Smooth muscle cell (in vitro differentiated cells): ENCODE measurements around the gene SCN9A. TPM values are rescaled to one million over a fixed set of nuclear protein-coding genes. Genes with fewer than 3 reads are reported as not detected.

Experiments
- DNase-seq: peaks from one replicate; lab custom pipeline; 2025; ENCODE audit not compliant: unreplicated experiment; lab: John Stamatoyannopoulos, UW
- H2AFZ ChIP-seq: fragments of 200-600 bp; sonication (generic); 2 replicates; pipeline ENCODE4 v1.6.0; 2016; ENCODE audit warnings: antibody characterized with exemption, low read depth, mild to moderate bottlenecking
- H3F3A ChIP-seq: fragments of 200-600 bp; sonication (generic); 2 replicates; pipeline ENCODE4 v1.6.0; 2017; ENCODE audit warnings: antibody characterized with exemption, low read depth
- H3K27ac ChIP-seq: fragments of 200-600 bp; sonication (generic); 2 replicates; pipeline ENCODE4 v1.5.1; 2016; ENCODE audit warnings: low read depth, mild to moderate bottlenecking
- H3K27me3 ChIP-seq: fragments of 200-600 bp; sonication (generic); 2 replicates; pipeline ENCODE4 v1.6.1; 2016; ENCODE audit warnings: low read depth, mild to moderate bottlenecking
- H3K36me3 ChIP-seq: fragments of 200-600 bp; sonication (generic); 2 replicates; pipeline ENCODE4 v1.5.1; 2016; ENCODE audit warnings: low read depth
- H3K4me1 ChIP-seq: fragments of 200-600 bp; sonication (generic); 2 replicates; pipeline ENCODE4 v1.5.1; 2016; ENCODE audit warnings: low read depth
- H3K4me2 ChIP-seq: fragments of 200-600 bp; sonication (generic); 2 replicates; pipeline ENCODE4 v1.6.0; 2016; ENCODE audit warnings: mild to moderate bottlenecking
- H3K4me3 ChIP-seq: fragments of 200-600 bp; sonication (generic); 2 replicates; pipeline ENCODE4 v1.5.1; 2016; ENCODE audit warnings: mild to moderate bottlenecking
- H3K79me2 ChIP-seq: fragments of 200-600 bp; sonication (generic); 2 replicates; pipeline ENCODE4 v1.6.0; 2016; ENCODE audit warnings: low read depth, mild to moderate bottlenecking
- H3K9ac ChIP-seq: fragments of 200-600 bp; sonication (generic); 2 replicates; pipeline ENCODE4 v1.6.0; 2016; ENCODE audit warnings: low read depth
- H3K9me3 ChIP-seq: fragments of 200-600 bp; sonication (generic); replicated peaks from 2 replicates; pipeline ENCODE4 v1.5.1; 2016; ENCODE audit warnings: low read depth
- H4K20me1 ChIP-seq: fragments of 200-600 bp; sonication (generic); 2 replicates; pipeline ENCODE4 v1.6.0; 2016; ENCODE audit warnings: low read depth
- WGBS: methylation state at CpG from one replicate; pipeline ENCODE4 v1.1.7; 2016; ENCODE audit warnings: low lambda C conversion rate; 5-methylcytosine and 5-hydroxymethylcytosine counted together
- polyA plus RNA-seq: library from polyadenylated mRNA; unstranded; fragments of >200 nt; fragmentation: Nextera tagmentation; extraction: Ambion mirVana; gene quantifications from 2 replicates; pipeline ENCODE4 v1.2.1, GENCODE V29; 2016
- total RNA-seq: library from RNA; depleted of rRNA; stranded (reverse); fragments of >200 nt; gene quantifications from 2 replicates; pipeline ENCODE4 v1.2.3, GENCODE V29; 2014
- TF ChIP-seq, protein P1 (sequence below): fragments of 200-600 bp; sonication (generic); IDR thresholded peaks from 2 replicates; pipeline ENCODE4 v1.5.1; 2017; ENCODE audit warnings: borderline replicate concordance, mild to moderate bottlenecking, antibody characterized with exemption; ENCODE audit not compliant: insufficient read depth, poor library complexity, severe bottlenecking

Gene SCN9A
- total and polyA plus RNA-seq, 2 experiments from 2014 or later: 0.49 TPM; not detected in 1

DNA sequence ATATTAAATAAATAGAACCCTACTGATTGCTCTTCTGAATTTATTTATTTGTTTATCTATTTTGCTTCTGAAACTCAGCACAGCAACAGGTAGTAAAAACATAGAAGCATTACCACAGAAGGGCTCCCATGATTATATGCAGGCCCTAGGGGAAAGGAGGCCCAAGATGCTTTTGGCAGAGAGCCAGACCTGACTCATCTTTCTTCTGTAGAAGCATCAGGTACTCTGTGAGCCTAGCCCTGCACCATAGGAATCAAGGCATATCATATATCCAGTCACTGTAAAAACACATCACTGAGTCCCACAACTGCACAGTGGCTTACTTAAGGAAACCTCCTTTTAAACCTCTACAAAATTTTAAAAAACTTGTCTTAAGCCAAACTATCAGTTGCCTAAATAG lies 1.8 kb downstream of the SCN9A start:
- Histone ChIP-seq H4K20me1 (no peaks in the 10 kb centered on the region), H3K4me2 (no peak overlapping the region), H3K4me1 (peaks cover 16% of the 10 kb centered on the region), H3K4me3 (no peak overlapping the region), H3K27ac (no peak overlapping the region), H3K9me3 (no peaks in the 10 kb centered on the region), H3K9ac (no peak overlapping the region), H3F3A (no peaks in the 10 kb centered on the region), H3K27me3 (peaks cover 57% of the 10 kb centered on the region), H3K36me3 (no peaks in the 10 kb centered on the region), H3K79me2 (no peaks in the 10 kb centered on the region), H2AFZ (no peak overlapping the region)
- TF ChIP-seq, protein P1, sequence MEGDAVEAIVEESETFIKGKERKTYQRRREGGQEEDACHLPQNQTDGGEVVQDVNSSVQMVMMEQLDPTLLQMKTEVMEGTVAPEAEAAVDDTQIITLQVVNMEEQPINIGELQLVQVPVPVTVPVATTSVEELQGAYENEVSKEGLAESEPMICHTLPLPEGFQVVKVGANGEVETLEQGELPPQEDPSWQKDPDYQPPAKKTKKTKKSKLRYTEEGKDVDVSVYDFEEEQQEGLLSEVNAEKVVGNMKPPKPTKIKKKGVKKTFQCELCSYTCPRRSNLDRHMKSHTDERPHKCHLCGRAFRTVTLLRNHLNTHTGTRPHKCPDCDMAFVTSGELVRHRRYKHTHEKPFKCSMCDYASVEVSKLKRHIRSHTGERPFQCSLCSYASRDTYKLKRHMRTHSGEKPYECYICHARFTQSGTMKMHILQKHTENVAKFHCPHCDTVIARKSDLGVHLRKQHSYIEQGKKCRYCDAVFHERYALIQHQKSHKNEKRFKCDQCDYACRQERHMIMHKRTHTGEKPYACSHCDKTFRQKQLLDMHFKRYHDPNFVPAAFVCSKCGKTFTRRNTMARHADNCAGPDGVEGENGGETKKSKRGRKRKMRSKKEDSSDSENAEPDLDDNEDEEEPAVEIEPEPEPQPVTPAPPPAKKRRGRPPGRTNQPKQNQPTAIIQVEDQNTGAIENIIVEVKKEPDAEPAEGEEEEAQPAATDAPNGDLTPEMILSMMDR: no peak
- no peak for DNase-seq

DNA sequence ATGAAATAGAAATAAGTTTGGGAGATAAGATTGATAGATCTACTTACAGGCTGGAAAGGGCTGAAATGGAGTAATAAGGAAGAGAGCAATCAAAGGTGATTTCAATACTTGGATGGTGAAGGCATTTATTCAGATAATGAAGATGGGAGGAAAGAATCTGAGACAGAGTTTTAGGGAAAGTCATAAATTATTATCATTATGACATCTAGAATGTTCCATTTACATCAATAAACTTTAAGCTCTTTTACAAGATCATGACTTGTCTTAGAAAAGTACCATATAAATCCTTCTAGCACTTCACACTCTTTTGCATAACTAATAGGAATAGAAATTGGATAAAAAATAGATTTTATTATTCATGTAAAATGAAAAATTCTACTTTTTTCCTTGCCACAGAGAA lies 2.2 kb downstream of the SCN9A start:
- Histone ChIP-seq H3K4me3 (no peak overlapping the region), H3K9ac (no peak overlapping the region)
- no peak for DNase-seq

DNA sequence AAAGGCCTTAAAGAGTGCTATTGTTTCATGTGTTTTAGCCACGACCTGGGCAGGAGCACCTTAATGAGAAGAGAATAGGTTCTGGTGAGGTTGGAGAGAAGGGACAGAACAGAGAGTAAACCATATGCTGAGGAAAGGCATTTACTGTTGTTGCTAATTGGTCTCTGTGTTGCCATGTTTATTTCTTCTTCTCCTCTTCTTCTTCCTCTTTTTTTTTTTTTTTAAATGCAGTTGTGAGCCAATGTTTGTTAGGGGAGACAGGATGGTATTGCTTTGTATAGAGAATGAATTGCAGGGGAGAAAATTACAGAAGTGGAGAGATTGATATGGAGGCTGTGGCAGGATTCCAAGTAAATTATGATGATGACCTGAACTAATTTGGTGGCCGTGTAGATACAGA lies 2.6 kb downstream of the SCN9A start:
- Histone ChIP-seq H3K36me3 (no peaks in the 10 kb centered on the region), H3K79me2 (no peaks in the 10 kb centered on the region), H4K20me1 (no peaks in the 10 kb centered on the region), H3K9ac (no peak overlapping the region), H3K9me3 (no peaks in the 10 kb centered on the region), H3K4me1 (peaks cover 16% of the 10 kb centered on the region), H3K27ac (no peak overlapping the region), H3K4me3 (no peak overlapping the region), H3K27me3 (peaks cover 51% of the 10 kb centered on the region), H3F3A (no peaks in the 10 kb centered on the region), H2AFZ (no peak overlapping the region), H3K4me2 (no peak overlapping the region)
- DNase-seq: no peak
- TF ChIP-seq, protein P1: no peak
- WGBS: 39% methylated on average over 2 of the region's 2 CpGs

More for the DNA sequence above, 2.2 kb downstream of the SCN9A start:
- Histone ChIP-seq H3K36me3 (no peaks in the 10 kb centered on the region), H3K9me3 (no peaks in the 10 kb centered on the region), H3K27me3 (peaks cover 54% of the 10 kb centered on the region), H3K4me1 (peaks cover 16% of the 10 kb centered on the region), H3K27ac (no peak overlapping the region), H3K79me2 (no peaks in the 10 kb centered on the region), H3F3A (no peaks in the 10 kb centered on the region), H2AFZ (no peak overlapping the region), H4K20me1 (no peaks in the 10 kb centered on the region), H3K4me2 (no peak overlapping the region)
- TF ChIP-seq, protein P1: no peak

DNA sequence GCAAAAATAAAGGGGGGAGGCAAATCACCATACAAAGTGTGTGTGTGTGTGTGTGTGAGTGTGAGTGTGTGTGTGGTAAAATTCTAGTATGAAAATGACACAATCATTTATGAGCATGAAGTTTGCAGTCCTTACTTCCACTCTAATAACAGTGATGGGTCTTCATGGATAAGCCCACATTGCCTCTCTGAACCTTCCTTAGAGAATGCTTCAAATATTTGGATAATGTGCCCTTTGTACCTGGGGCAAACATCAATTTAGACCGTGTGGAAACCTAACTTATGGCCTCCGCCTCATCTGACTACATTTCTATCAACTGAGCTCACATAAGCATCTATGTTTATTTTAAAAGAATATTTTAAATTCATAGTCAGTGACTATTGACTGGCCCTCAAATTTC lies 3.7 kb downstream of the SCN9A start:
- no peak overlapping the region for H2AFZ ChIP-seq
- no peaks in the 10 kb centered on the region for H3K9me3 ChIP-seq
- H3K4me2 ChIP-seq: no peak overlapping the region
- H3K27ac ChIP-seq: no peak overlapping the region
- H3K79me2 ChIP-seq: no peaks in the 10 kb centered on the region
- no peak for DNase-seq
- peaks cover 40% of the 10 kb centered on the region for H3K27me3 ChIP-seq
- H3K9ac ChIP-seq: no peak overlapping the region
- no peak overlapping the region for H3K4me3 ChIP-seq
- TF ChIP-seq, protein P1: no peak
- H3K36me3 ChIP-seq: no peaks in the 10 kb centered on the region
- no peaks in the 10 kb centered on the region for H3F3A ChIP-seq
- no peaks in the 10 kb centered on the region for H4K20me1 ChIP-seq
- WGBS: 59% methylated on average over 2 of the region's 2 CpGs
- H3K4me1 ChIP-seq: peaks cover 16% of the 10 kb centered on the region
